ENCODE results near the gene BABAM2.
"Not testable (repeated sequence)": the region's sequence is repeated elsewhere in the genome, so short reads cannot be mapped to it uniquely, and the experiment has no call there.

DNA sequence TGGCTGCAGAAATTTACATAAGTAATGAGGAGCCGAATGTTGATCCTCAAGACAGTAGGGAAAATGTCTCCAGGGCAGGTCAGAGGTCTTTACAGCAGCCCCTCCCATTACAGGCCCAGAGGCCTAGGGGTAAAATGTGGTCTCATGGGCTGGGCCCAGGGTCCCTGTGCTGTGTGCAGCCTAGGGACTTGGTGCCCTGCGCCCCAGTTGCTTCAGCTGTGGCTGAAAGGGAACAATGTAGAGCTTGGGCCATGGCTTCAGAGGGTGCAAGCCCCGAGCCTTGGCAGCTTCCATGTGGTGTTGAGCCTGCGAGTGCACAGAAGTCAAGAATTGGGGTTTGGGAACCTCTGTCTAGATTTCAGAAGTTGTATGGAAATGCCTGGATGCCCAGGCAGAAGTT lies 77.5 kb downstream of the BABAM2 start:
- TF ChIP-seq EZH2 (IDR thresholded peaks at IDR 0.05; ENCODE audit: low read depth), result not testable (repeated sequence)
- TF ChIP-seq, protein P1, sequence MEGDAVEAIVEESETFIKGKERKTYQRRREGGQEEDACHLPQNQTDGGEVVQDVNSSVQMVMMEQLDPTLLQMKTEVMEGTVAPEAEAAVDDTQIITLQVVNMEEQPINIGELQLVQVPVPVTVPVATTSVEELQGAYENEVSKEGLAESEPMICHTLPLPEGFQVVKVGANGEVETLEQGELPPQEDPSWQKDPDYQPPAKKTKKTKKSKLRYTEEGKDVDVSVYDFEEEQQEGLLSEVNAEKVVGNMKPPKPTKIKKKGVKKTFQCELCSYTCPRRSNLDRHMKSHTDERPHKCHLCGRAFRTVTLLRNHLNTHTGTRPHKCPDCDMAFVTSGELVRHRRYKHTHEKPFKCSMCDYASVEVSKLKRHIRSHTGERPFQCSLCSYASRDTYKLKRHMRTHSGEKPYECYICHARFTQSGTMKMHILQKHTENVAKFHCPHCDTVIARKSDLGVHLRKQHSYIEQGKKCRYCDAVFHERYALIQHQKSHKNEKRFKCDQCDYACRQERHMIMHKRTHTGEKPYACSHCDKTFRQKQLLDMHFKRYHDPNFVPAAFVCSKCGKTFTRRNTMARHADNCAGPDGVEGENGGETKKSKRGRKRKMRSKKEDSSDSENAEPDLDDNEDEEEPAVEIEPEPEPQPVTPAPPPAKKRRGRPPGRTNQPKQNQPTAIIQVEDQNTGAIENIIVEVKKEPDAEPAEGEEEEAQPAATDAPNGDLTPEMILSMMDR (conservative IDR thresholded peaks at IDR 0.05), result not testable (repeated sequence)
